GM12873 (cell line): ENCODE measurements around the gene CBFA2T2.

Experiments
- CTCF ChIP-seq: IDR thresholded peaks from 2 replicates; pipeline ENCODE4 v1.5.1; 2012; ENCODE audit warnings: low read depth, mild to moderate bottlenecking, moderate library complexity, low read length, control low read depth; ENCODE audit not compliant: insufficient read depth; ENCODE audit errors: missing control alignments

The CBFA2T2 gene

GRCh38 chr20:33600414-33600813 lies 110.5 kb downstream of the CBFA2T2 start:
- TF ChIP-seq CTCF = no peak

DNA sequence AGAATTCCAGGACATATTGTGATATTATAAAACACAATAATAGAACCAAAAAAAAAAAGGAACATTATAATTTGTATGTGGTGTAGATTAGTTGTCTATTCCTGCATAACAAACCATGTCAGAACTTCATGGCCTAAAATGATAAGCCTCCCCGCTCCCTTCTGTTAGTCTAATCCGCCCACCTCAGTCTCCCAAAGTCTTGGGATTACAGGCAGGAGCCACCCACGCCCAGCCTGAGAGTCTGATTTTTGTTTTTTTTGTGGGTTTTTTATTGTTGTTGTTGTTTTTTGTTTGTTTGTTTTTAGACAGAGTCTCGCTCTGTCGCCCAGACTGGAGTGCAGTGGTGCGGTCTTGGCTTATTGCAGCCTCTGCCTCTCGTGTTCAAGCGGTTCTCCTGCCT lies 111.1 kb downstream of the CBFA2T2 start:
- TF ChIP-seq CTCF = no peak

DNA sequence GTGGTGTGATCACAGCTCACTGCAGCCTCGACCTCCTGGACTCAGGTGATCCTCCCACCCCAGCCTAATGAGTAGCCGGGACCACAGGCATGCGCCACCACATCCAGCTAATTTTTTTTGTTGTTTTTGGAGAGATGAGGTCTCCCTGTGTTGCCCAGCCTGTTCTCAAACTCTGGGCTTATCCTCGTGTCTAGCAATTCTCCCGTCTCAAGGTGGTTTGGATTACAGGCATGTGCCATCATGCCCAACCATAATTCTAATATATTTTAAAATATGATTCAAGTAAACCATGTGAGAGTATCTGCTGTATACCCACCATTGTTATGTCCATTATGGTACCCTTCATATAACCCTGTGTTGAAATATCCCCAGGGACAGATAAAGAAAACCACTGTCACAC lies 112.0 kb downstream of the CBFA2T2 start:
- TF ChIP-seq CTCF = no peak

DNA sequence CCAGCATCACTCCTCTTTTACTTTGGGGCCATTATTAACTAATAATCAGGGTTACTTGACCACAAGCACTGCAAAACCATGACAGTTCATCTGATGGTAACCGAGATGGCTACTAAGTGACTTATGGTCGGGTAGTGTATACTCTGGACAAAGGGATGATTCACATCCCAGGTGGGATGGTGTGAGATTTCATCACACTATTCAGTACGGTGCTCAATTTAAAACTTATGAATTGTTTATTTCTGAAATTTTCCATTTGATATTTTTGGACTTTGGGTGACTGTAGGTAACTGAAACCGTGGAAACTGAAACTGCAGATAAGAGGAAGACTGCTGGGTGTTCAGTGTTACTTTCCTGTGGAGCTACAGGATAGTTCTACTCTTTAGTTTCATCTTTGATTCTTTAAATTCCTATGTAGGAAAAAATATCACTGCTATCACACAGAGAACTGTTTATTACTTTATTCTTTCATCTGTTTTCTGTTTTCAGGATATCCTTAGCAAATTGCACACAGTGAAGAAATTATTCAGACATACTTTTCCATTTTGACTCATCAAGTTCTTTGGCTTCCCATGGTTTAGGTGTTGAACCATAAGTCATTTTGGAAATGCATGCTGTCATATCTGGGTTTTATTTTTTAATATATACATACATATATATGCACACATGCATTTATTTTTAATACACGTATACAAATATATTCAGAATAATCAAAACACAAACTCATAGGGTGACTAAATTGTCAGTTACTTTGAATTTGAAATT lies 113.1 kb downstream of the CBFA2T2 start:
- TF ChIP-seq CTCF = no peak

GRCh38 chr20:33604084-33604990 lies 114.4 kb downstream of the CBFA2T2 start:
- TF ChIP-seq CTCF = no peak

- TF ChIP-seq CTCF = no peak
Measured at GRCh38 chr20:33604991-33605370, 115.1 kb downstream of the CBFA2T2 start.

DNA sequence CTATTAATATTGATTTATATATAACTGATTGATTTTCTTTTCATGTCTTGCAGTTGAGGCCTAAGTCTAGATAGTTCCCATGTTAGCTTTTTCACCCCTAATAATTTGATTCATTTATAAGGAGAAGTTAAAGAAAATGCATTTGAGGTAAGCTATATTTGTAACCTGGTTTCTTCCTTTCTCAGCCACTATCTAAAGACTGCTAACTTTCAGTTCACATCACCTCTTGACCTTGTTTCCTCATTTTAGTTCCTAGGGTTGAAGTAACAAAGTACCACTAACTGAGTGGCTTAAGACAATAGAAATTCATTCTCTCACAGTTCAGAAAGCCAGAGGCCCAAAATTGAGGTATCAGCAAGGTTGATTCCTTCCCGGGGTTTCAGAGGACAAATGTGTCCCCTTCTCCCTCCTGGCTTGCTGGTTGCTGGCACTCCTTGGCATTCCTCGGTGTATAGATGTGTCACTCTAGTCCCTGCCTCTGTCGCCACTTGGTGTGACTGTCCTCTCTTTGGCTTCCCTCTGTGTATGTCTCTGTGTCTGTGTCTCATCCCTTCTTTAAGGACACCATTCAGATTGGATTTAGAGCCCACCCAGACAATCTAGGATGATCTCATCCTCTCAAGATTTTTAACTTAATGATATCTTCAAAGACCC lies 116.3 kb downstream of the CBFA2T2 start:
- no peak for TF ChIP-seq CTCF
